Esophagus muscularis mucosa (tissue), 4 donors: ENCODE measurements around the gene TWSG1. TPM values are rescaled to one million over a fixed set of nuclear protein-coding genes. Genes with fewer than 3 reads are reported as not detected.

Source experiments
- DNase-seq: peaks from one replicate; pipeline ENCODE4 v3.0.0-alpha.2; 2017; ENCODE audit errors: extremely low spot score
- H3K27ac ChIP-seq, 4 donors: fragments of 200-600 bp; sonication (generic); replicated peaks in 1 of 4; 1 replicate in 3 of 4; 2 replicates in 1 of 4; pipeline ENCODE4 v1.5.1; 2016 to 2019; ENCODE audit warnings: mild to moderate bottlenecking in 1 of 4
- H3K27me3 ChIP-seq, 4 donors: fragments of 200-600 bp; sonication (generic); one replicate each; pipeline versions ENCODE4 v1.5.1 to v1.6.0; 2016 to 2019
- H3K36me3 ChIP-seq, 4 donors: fragments of 200-600 bp; sonication (generic); one replicate each; pipeline ENCODE4 v1.5.1; 2016 to 2019
- H3K4me1 ChIP-seq, 4 donors: fragments of 200-600 bp; sonication (generic); one replicate each; pipeline ENCODE4 v1.5.1; 2016 to 2019
- H3K4me3 ChIP-seq, 4 donors: fragments of 200-600 bp; sonication (generic); 1 replicate in 2 of 4; 2 replicates in 2 of 4; pipeline ENCODE4 v1.5.1; 2016 to 2019; ENCODE audit warnings: mild to moderate bottlenecking in 4 of 4, moderate library complexity in 1 of 4
- H3K9me3 ChIP-seq, 4 donors: fragments of 200-600 bp; sonication (generic); 1 replicate in 3 of 4; 2 replicates in 1 of 4; pipeline ENCODE4 v1.5.1; 2016 to 2019
- EP300 ChIP-seq: sonication (generic); formaldehyde crosslinking; IDR thresholded peaks from one replicate; pipeline ENCODE4 v1.6.1; 2017; ENCODE audit warnings: antibody characterized with exemption
- POLR2A ChIP-seq: fragments of 450-650 bp; IDR thresholded peaks from one replicate; pipeline ENCODE4 v1.6.1; 2017; ENCODE audit warnings: antibody characterized with exemption, moderate library complexity, mild to moderate bottlenecking, low read depth
- POLR2AphosphoS5 ChIP-seq, 2 donors: sonication (generic); formaldehyde crosslinking; IDR thresholded peaks; one replicate each; pipeline ENCODE4 v1.6.1; 2017; ENCODE audit warnings: antibody characterized with exemption in 2 of 2
- WGBS: methylation state at CpG from one replicate; pipeline ENCODE4 v1.1.5; 2018; 5-methylcytosine and 5-hydroxymethylcytosine counted together
- intact Hi-C: fragments of 100-400 bp; cut with DNase I; formaldehyde crosslinking; loops from one replicate; pipeline ENCODE4 v1.15.1; 2023
- total RNA-seq, 4 donors: library from RNA; depleted of rRNA; stranded (reverse); fragments of >200 nt; gene quantifications; one replicate each; pipeline versions ENCODE4 v1.1.0 to v1.2.1, GENCODE V29; 2016
- TF ChIP-seq, protein P1 (sequence below), 3 experiments: fragments of 200-600 bp in 2 of 3; fragments of 450-650 bp in 1 of 3; sonication (generic) in 2 of 3; IDR thresholded peaks; one replicate each; pipeline ENCODE4 v1.5.1; 2017 to 2019; ENCODE audit warnings: antibody characterized with exemption in 3 of 3, mild to moderate bottlenecking in 2 of 3, moderate library complexity in 1 of 3

The TWSG1 gene
- total RNA-seq, 4 donors from 2014 or later, result 88.1 to 131 (median 101) TPM

GRCh38 chr18:9336827-9337226 lies 2.3 kb downstream of the TWSG1 start:
- TF ChIP-seq, protein P1, sequence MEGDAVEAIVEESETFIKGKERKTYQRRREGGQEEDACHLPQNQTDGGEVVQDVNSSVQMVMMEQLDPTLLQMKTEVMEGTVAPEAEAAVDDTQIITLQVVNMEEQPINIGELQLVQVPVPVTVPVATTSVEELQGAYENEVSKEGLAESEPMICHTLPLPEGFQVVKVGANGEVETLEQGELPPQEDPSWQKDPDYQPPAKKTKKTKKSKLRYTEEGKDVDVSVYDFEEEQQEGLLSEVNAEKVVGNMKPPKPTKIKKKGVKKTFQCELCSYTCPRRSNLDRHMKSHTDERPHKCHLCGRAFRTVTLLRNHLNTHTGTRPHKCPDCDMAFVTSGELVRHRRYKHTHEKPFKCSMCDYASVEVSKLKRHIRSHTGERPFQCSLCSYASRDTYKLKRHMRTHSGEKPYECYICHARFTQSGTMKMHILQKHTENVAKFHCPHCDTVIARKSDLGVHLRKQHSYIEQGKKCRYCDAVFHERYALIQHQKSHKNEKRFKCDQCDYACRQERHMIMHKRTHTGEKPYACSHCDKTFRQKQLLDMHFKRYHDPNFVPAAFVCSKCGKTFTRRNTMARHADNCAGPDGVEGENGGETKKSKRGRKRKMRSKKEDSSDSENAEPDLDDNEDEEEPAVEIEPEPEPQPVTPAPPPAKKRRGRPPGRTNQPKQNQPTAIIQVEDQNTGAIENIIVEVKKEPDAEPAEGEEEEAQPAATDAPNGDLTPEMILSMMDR (IDR thresholded peaks at IDR 0.05), result no peak
- TF ChIP-seq POLR2AphosphoS5 (IDR thresholded peaks at IDR 0.05) (no peak), EP300 (no peak), POLR2A (no peak)
- no peak overlapping the region for H3K27ac ChIP-seq
- no peak overlapping the region for H3K4me3 ChIP-seq
- H3K36me3 ChIP-seq, result peaks cover 8 to 41% (median 17%) of the 10 kb centered on the region in 4 donors
- DNase-seq, result no peak
- H3K27me3 ChIP-seq, result no peaks in the 10 kb centered on the region
- H3K4me1 ChIP-seq, result peaks cover 5 to 44% (median 33%) of the 10 kb centered on the region in 4 donors
- no peaks in the 10 kb centered on the region for H3K9me3 ChIP-seq
- intact Hi-C loops, result loop anchor here (10.0 kb wide), 1 partner anchor 262 kb away; no protein-coding TSS in a partner anchor

- Histone ChIP-seq H3K9me3 (no peaks in the 10 kb centered on the region), H3K4me3 (no peak overlapping the region), H3K36me3 (peaks cover 8 to 45% (median 17%) of the 10 kb centered on the region in 4 donors), H3K4me1 (peaks cover 5 to 44% (median 33%) of the 10 kb centered on the region in 4 donors), H3K27ac (no peak overlapping the region), H3K27me3 (no peaks in the 10 kb centered on the region)
- intact Hi-C loops, result loop anchor here (10.0 kb wide), 1 partner anchor 263 kb away; no protein-coding TSS in a partner anchor
- TF ChIP-seq EP300, result no peak
- TF ChIP-seq POLR2AphosphoS5 (IDR thresholded peaks at IDR 0.05), result no peak
- no peak for TF ChIP-seq POLR2A
- TF ChIP-seq, protein P1 (IDR thresholded peaks at IDR 0.05), result no peak
- no peak for DNase-seq
- WGBS, result 70% methylated on average over 3 of the region's 3 CpGs
Measured at GRCh38 chr18:9337873-9338272, 3.3 kb downstream of the TWSG1 start.

- Histone ChIP-seq H3K36me3 (peaks cover 14 to 63% (median 23%) of the 10 kb centered on the region in 4 donors), H3K4me1 (peaks cover 2 to 36% (median 26%) of the 10 kb centered on the region in 4 donors), H3K27ac (no peak overlapping the region), H3K27me3 (no peaks in the 10 kb centered on the region), H3K4me3 (no peak overlapping the region), H3K9me3 (no peaks in the 10 kb centered on the region)
- DNase-seq, result no peak
- TF ChIP-seq, protein P1 (IDR thresholded peaks at IDR 0.05), result no peak
- TF ChIP-seq POLR2A, result no peak
- TF ChIP-seq POLR2AphosphoS5 (IDR thresholded peaks at IDR 0.05), result no peak
- no peak for TF ChIP-seq EP300
- WGBS, result 90% methylated on average over 6 of the region's 6 CpGs
- intact Hi-C loops, result no loop called here
Measured at GRCh38 chr18:9340472-9340871, 5.9 kb downstream of the TWSG1 start.

DNA sequence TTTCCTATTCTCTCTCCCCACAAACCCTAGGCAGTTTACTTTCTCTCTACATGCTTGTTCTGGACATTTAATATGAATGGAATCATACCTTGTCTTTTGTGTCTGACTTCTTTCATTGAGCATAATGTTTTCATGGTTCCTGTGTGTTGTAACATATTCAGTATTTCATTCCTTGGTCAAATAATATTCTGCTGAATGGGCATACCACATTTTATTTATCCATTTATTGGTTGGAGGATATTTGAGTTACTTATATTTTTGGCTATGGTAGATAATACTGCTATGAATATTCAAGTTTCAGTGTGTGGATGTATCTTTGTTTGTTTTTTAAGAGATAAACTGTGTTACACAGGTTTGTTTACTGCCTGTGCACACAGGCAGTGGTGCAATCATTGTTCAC lies 9.0 kb downstream of the TWSG1 start:
- intact Hi-C loops, result no loop called here

More for the DNA sequence above, 9.0 kb downstream of the TWSG1 start:
- H3K27ac ChIP-seq, result no peak overlapping the region
- DNase-seq, result no peak
- H3K4me3 ChIP-seq, result no peak overlapping the region
- H3K4me1 ChIP-seq, result peaks cover 7 to 26% (median 16%) of the 10 kb centered on the region in 4 donors
- peaks cover 7 to 56% (median 23%) of the 10 kb centered on the region in 4 donors for H3K36me3 ChIP-seq
- no peaks in the 10 kb centered on the region for H3K27me3 ChIP-seq
- TF ChIP-seq, protein P1 (IDR thresholded peaks at IDR 0.05), result no peak
- TF ChIP-seq EP300, result no peak
- no peak for TF ChIP-seq POLR2AphosphoS5 (IDR thresholded peaks at IDR 0.05)
- no peak for TF ChIP-seq POLR2A
- no peaks in the 10 kb centered on the region for H3K9me3 ChIP-seq
